Measurements from ENCODE around the gene PREP. TPM values are rescaled to one million over a fixed set of nuclear protein-coding genes. Genes with fewer than 3 reads are reported as not detected.

PREP gene
- total RNA-seq, 1 experiment from 2014 or later: 69.9 TPM

DNA sequence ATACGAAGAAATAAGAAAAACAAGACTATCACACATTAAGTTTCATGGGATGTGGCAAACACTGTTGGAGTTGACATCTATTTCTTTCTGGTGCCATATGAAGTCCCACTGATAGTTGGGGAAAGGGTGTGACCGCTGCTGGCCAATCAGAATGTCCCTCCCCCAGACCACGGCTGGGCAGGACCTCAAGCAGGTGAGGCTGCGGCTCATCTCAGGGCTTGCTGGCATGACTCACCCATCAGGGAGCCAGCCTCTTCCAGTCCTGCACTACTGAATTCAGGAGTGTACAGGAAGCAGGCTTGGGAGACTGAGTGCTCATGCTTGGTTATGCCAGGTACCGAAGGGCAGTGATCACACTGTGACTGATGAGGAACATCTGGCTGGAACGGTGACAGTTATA, 18.9 kb downstream of the PREP start:
- no TSS peak for BruUV-seq (replicated peaks)
- peaks cover 70% of the 10 kb centered on the region for H3K4me1 ChIP-seq
- ChIA-PET POLR2A (no interaction called here), CTCF (no interaction called here)
- Mint-ChIP-seq H3K4me3 (ENCODE audit: unreplicated experiment) (no peak overlapping the region), H3K27ac (ENCODE audit: unreplicated experiment) (no peak overlapping the region), H3K27me3 (ENCODE audit: insufficient read depth, unreplicated experiment) (no peaks in the 10 kb centered on the region), H3K9me3 (ENCODE audit: unreplicated experiment) (no peaks in the 10 kb centered on the region), H3K36me3 (ENCODE audit: insufficient read depth, unreplicated experiment) (peaks cover 51% of the 10 kb centered on the region), H3K4me1 (ENCODE audit: low read depth, unreplicated experiment) (peaks cover 54% of the 10 kb centered on the region)
- intact Hi-C loops (cut with micrococcal nuclease; ENCODE audit: unreplicated experiment): no loop called here
- TF ChIP-seq, protein P1, sequence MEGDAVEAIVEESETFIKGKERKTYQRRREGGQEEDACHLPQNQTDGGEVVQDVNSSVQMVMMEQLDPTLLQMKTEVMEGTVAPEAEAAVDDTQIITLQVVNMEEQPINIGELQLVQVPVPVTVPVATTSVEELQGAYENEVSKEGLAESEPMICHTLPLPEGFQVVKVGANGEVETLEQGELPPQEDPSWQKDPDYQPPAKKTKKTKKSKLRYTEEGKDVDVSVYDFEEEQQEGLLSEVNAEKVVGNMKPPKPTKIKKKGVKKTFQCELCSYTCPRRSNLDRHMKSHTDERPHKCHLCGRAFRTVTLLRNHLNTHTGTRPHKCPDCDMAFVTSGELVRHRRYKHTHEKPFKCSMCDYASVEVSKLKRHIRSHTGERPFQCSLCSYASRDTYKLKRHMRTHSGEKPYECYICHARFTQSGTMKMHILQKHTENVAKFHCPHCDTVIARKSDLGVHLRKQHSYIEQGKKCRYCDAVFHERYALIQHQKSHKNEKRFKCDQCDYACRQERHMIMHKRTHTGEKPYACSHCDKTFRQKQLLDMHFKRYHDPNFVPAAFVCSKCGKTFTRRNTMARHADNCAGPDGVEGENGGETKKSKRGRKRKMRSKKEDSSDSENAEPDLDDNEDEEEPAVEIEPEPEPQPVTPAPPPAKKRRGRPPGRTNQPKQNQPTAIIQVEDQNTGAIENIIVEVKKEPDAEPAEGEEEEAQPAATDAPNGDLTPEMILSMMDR (IDR thresholded peaks at IDR 0.05; ENCODE audit: insufficient read depth in 1 of 2, low read depth in 1 of 2, low read length in 1 of 2, severe bottlenecking in 1 of 2, unreplicated experiment in 1 of 2): no peak
- no peak overlapping the region for H3K4me3 ChIP-seq (ENCODE audit: low read depth, low read length)
- H3K9me3 ChIP-seq: no peaks in the 10 kb centered on the region
- DNase-seq: no peak
- peaks cover 5% of the 10 kb centered on the region for H3K36me3 ChIP-seq (ENCODE audit: control insufficient read depth, insufficient read depth, low read length)
- H3K27me3 ChIP-seq (replicated peaks; ENCODE audit: control insufficient read depth, insufficient read depth, low read length): no peaks in the 10 kb centered on the region

- Histone ChIP-seq H3K4me1 (peaks cover 63% of the 10 kb centered on the region), H3K4me3 (ENCODE audit: low read depth, low read length) (no peak overlapping the region), H3K27me3 (replicated peaks; ENCODE audit: control insufficient read depth, insufficient read depth, low read length) (no peaks in the 10 kb centered on the region), H3K9me3 (no peaks in the 10 kb centered on the region), H3K36me3 (ENCODE audit: control insufficient read depth, insufficient read depth, low read length) (peaks cover 5% of the 10 kb centered on the region)
- TF ChIP-seq, protein P1 (IDR thresholded peaks at IDR 0.05; ENCODE audit: insufficient read depth in 1 of 2, low read depth in 1 of 2, low read length in 1 of 2, severe bottlenecking in 1 of 2, unreplicated experiment in 1 of 2): no peak
- Mint-ChIP-seq H3K27ac (ENCODE audit: unreplicated experiment) (peak overlapping the region; percentile 88), H3K27me3 (ENCODE audit: insufficient read depth, unreplicated experiment) (no peaks in the 10 kb centered on the region), H3K9me3 (ENCODE audit: unreplicated experiment) (no peaks in the 10 kb centered on the region), H3K36me3 (ENCODE audit: insufficient read depth, unreplicated experiment) (peaks cover 46% of the 10 kb centered on the region), H3K4me3 (ENCODE audit: unreplicated experiment) (peak overlapping the region; percentile 32), H3K4me1 (ENCODE audit: low read depth, unreplicated experiment) (peaks cover 54% of the 10 kb centered on the region)
- CTCF ChIA-PET: interaction anchor here (1.5 kb wide), 1 partner anchor 20 kb away, joined by 7 read pairs; the partner anchor contains the start of gene PREP
- POLR2A ChIA-PET: no interaction called here
- DNase-seq: no peak
- intact Hi-C loops (cut with micrococcal nuclease; ENCODE audit: unreplicated experiment): no loop called here
- BruUV-seq (replicated peaks): no TSS peak
Observed at GRCh38 chr6:105382958-105383357, 19.9 kb downstream of the PREP start.

GRCh38 chr6:105382496-105382895, 20.4 kb downstream of the PREP start:
- H3K27ac Mint-ChIP-seq (ENCODE audit: unreplicated experiment): peak overlapping the region; percentile 88
- BruUV-seq (replicated peaks): no TSS peak

More at GRCh38 chr6:105382496-105382895, 20.4 kb downstream of the PREP start:
- H3K36me3 ChIP-seq (ENCODE audit: control insufficient read depth, insufficient read depth, low read length): peaks cover 5% of the 10 kb centered on the region
- no peaks in the 10 kb centered on the region for H3K9me3 Mint-ChIP-seq (ENCODE audit: unreplicated experiment)
- H3K4me3 ChIP-seq (ENCODE audit: low read depth, low read length): no peak overlapping the region
- H3K4me1 ChIP-seq: peaks cover 58% of the 10 kb centered on the region
- peaks cover 54% of the 10 kb centered on the region for H3K4me1 Mint-ChIP-seq (ENCODE audit: low read depth, unreplicated experiment)
- CTCF ChIA-PET: interaction anchor here (1.5 kb wide), 1 partner anchor 20 kb away, joined by 7 read pairs; the partner anchor contains the start of gene PREP
- peak overlapping the region; percentile 32 for H3K4me3 Mint-ChIP-seq (ENCODE audit: unreplicated experiment)
- POLR2A ChIA-PET: no interaction called here
- H3K36me3 Mint-ChIP-seq (ENCODE audit: insufficient read depth, unreplicated experiment): peaks cover 41% of the 10 kb centered on the region
- intact Hi-C loops (cut with micrococcal nuclease; ENCODE audit: unreplicated experiment): no loop called here
- no peaks in the 10 kb centered on the region for H3K27me3 Mint-ChIP-seq (ENCODE audit: insufficient read depth, unreplicated experiment)
- TF ChIP-seq, protein P1 (IDR thresholded peaks at IDR 0.05; ENCODE audit: insufficient read depth in 1 of 2, low read depth in 1 of 2, low read length in 1 of 2, severe bottlenecking in 1 of 2, unreplicated experiment in 1 of 2): no peak
- H3K9me3 ChIP-seq: no peaks in the 10 kb centered on the region
- H3K27me3 ChIP-seq (replicated peaks; ENCODE audit: control insufficient read depth, insufficient read depth, low read length): no peaks in the 10 kb centered on the region
- no peak for DNase-seq
